ENCODE data around the gene APBA1. TPM values are rescaled to one million over a fixed set of nuclear protein-coding genes. Genes with fewer than 3 reads are reported as not detected.

APBA1 gene
- total and polyA plus RNA-seq, 2 donors (not counting 3 experiments of a cell fraction or from before 2014, with no cell fraction given) = 6.1 to 11.3 TPM

DNA sequence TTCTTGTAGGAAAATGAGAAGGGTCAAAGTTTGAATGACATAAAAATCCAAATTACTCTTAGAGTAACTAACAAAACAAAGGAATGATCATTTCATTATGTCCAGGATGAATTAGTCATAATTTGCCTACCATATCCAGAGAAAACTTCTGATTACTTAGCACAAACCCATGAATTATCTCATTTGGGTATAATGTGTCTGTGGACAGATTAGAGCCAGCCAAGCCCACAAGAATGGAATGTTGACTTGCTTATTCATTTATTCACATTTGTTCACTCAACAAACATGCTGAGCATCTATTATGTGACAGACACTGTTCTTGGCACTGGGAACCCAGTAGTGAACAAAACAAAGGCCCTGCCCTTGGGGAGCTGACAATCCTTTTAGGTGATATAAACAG lies 87.4 kb downstream of the APBA1 start:
- Histone ChIP-seq H3K9me3 (replicated peaks; ENCODE audit: control insufficient read depth, insufficient read depth, low read length) (no peaks in the 10 kb centered on the region), H3K36me3 (ENCODE audit: control insufficient read depth in 2 of 2, extremely low read depth in 1 of 2, insufficient read depth in 2 of 2, low read length in 2 of 2) (no peaks in the 10 kb centered on the region), H3K27ac (ENCODE audit: insufficient read depth, low read depth, low read length) (no peak overlapping the region), H3K27me3 (ENCODE audit: control insufficient read depth in 2 of 2, insufficient read depth in 2 of 2, low read length in 2 of 2) (peaks cover 0 to under 1% of the 10 kb centered on the region in 2 experiments), H3K4me2 (ENCODE audit: insufficient read depth, low read length) (no peak overlapping the region), H4K20me1 (replicated peaks; ENCODE audit: control insufficient read depth, extremely low read depth, insufficient read depth, low read length) (no peaks in the 10 kb centered on the region), H2AFZ (ENCODE audit: low read depth, low read length) (no peak overlapping the region), H3K9ac (replicated peaks; ENCODE audit: extremely low read depth, insufficient read depth, low read length) (no peak overlapping the region), H3K4me1 (ENCODE audit: control insufficient read depth, extremely low read depth, insufficient read depth, low read length) (peaks cover 35% of the 10 kb centered on the region), H3K79me2 (ENCODE audit: control insufficient read depth, insufficient read depth, low read length) (no peaks in the 10 kb centered on the region), H3K4me3 (replicated peaks in 1 of 3; ENCODE audit: insufficient read depth in 1 of 3, low read depth in 1 of 3, low read length in 3 of 3) (no peak overlapping the region), H3K9me1 (replicated peaks; ENCODE audit: control insufficient read depth, extremely low read depth, insufficient read depth, low read length) (no peaks in the 10 kb centered on the region)
- POLR2A ChIA-PET = no interaction called here
- intact Hi-C loops (cut with micrococcal nuclease) (no loop called here), dilution Hi-C loops (cut with MboI; ENCODE audit: extremely low pct_ligation_motif_present, low sequenced_read_pairs) (no loop called here)
- BruUV-seq (replicated peaks) = no TSS peak
- DNase-seq (ENCODE audit: low read depth, low spot score) (peak; percentile 36), FAIRE-seq (no peak)
- CTCF ChIA-PET = interaction anchor here (0.9 kb wide), 1 partner anchor 15 kb away, joined by 4 read pairs; no protein-coding TSS in a partner anchor
- TF ChIP-seq GATA2 (IDR thresholded peaks at IDR 0.05; ENCODE audit: insufficient read depth, insufficient read length, low read depth, low read length) = peak; percentile 45
- TF ChIP-seq, protein P1, sequence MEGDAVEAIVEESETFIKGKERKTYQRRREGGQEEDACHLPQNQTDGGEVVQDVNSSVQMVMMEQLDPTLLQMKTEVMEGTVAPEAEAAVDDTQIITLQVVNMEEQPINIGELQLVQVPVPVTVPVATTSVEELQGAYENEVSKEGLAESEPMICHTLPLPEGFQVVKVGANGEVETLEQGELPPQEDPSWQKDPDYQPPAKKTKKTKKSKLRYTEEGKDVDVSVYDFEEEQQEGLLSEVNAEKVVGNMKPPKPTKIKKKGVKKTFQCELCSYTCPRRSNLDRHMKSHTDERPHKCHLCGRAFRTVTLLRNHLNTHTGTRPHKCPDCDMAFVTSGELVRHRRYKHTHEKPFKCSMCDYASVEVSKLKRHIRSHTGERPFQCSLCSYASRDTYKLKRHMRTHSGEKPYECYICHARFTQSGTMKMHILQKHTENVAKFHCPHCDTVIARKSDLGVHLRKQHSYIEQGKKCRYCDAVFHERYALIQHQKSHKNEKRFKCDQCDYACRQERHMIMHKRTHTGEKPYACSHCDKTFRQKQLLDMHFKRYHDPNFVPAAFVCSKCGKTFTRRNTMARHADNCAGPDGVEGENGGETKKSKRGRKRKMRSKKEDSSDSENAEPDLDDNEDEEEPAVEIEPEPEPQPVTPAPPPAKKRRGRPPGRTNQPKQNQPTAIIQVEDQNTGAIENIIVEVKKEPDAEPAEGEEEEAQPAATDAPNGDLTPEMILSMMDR (IDR thresholded peaks at IDR 0.05; ENCODE audit: extremely low read depth in 1 of 2, insufficient read depth in 1 of 2, low read depth in 1 of 2, low read length in 2 of 2) = no peak

- CTCF ChIA-PET = interaction anchor here (1.2 to 2.1 kb wide), 2 partner anchors 11 to 21 kb away, joined by 3 to 12 read pairs; no protein-coding TSS in a partner anchor
- intact Hi-C loops (cut with micrococcal nuclease) = no loop called here
- no peaks in the 10 kb centered on the region for H3K27me3 ChIP-seq (ENCODE audit: control insufficient read depth in 2 of 2, insufficient read depth in 2 of 2, low read length in 2 of 2)
- no peak for DNase-seq (ENCODE audit: low read depth, low spot score)
- no peak overlapping the region for H3K27ac ChIP-seq (ENCODE audit: insufficient read depth, low read depth, low read length)
- H3K4me1 ChIP-seq (ENCODE audit: control insufficient read depth, extremely low read depth, insufficient read depth, low read length) = peaks cover 35% of the 10 kb centered on the region
- H2AFZ ChIP-seq (ENCODE audit: low read depth, low read length) = no peak overlapping the region
- dilution Hi-C loops (cut with MboI; ENCODE audit: extremely low pct_ligation_motif_present, low sequenced_read_pairs) = no loop called here
- BruUV-seq (replicated peaks) = no TSS peak
- H3K9me3 ChIP-seq (replicated peaks; ENCODE audit: control insufficient read depth, insufficient read depth, low read length) = no peaks in the 10 kb centered on the region
- no peak overlapping the region for H3K4me3 ChIP-seq (replicated peaks in 1 of 3; ENCODE audit: insufficient read depth in 1 of 3, low read depth in 1 of 3, low read length in 3 of 3)
- FAIRE-seq = no peak
- POLR2A ChIA-PET = no interaction called here
- H3K9ac ChIP-seq (replicated peaks; ENCODE audit: extremely low read depth, insufficient read depth, low read length) = no peak overlapping the region
- no peaks in the 10 kb centered on the region for H4K20me1 ChIP-seq (replicated peaks; ENCODE audit: control insufficient read depth, extremely low read depth, insufficient read depth, low read length)
- H3K36me3 ChIP-seq (ENCODE audit: control insufficient read depth in 2 of 2, extremely low read depth in 1 of 2, insufficient read depth in 2 of 2, low read length in 2 of 2) = no peaks in the 10 kb centered on the region
- H3K4me2 ChIP-seq (ENCODE audit: insufficient read depth, low read length) = no peak overlapping the region
- no peaks in the 10 kb centered on the region for H3K9me1 ChIP-seq (replicated peaks; ENCODE audit: control insufficient read depth, extremely low read depth, insufficient read depth, low read length)
- no peak for TF ChIP-seq MYC (IDR thresholded peaks at IDR 0.05; ENCODE audit: low read depth, low read length)
- no peak for TF ChIP-seq GATA2 (IDR thresholded peaks at IDR 0.05; ENCODE audit: insufficient read depth, insufficient read length, low read depth, low read length)
- no peaks in the 10 kb centered on the region for H3K79me2 ChIP-seq (ENCODE audit: control insufficient read depth, insufficient read depth, low read length)
Observed at GRCh38 chr9:69583645-69584234, 88.4 kb downstream of the APBA1 start.
